HepG2 (cell line): ENCODE results near the gene CCDC14. TPM values are rescaled to one million over a fixed set of nuclear protein-coding genes. Genes with fewer than 3 reads are reported as not detected.
A peak's percentile ranks its signal among the peaks of the same experiment; 100 is the strongest.

Experiments used
- EEA1 ChIP-seq: sonication (generic); formaldehyde crosslinking; IDR thresholded peaks from 2 replicates; pipeline ENCODE4 v1.5.1; 2020; ENCODE audit warnings: mild to moderate bottlenecking, missing genetic modification reagents, borderline replicate concordance
- EED ChIP-seq: sonication (generic); formaldehyde crosslinking; IDR thresholded peaks from 2 replicates; pipeline ENCODE4 v1.5.0; 2020; ENCODE audit warnings: mild to moderate bottlenecking, missing genetic modification reagents
- FOSL1 ChIP-seq: sonication (generic); formaldehyde crosslinking; IDR thresholded peaks from 2 replicates; pipeline ENCODE4 v1.9.0; 2021; ENCODE audit warnings: missing genetic modification reagents, borderline replicate concordance
- GTF3A ChIP-seq: sonication (generic); formaldehyde crosslinking; conservative IDR thresholded peaks from 2 replicates; pipeline ENCODE4 v1.4.0; 2020; ENCODE audit warnings: mild to moderate bottlenecking, missing genetic modification reagents
- HDAC2 ChIP-seq: sonication (generic); formaldehyde crosslinking; IDR thresholded peaks from 2 replicates; pipeline ENCODE4 v1.4.0; 2020; ENCODE audit warnings: missing genetic modification reagents
- HMGA1 ChIP-seq: sonication (generic); formaldehyde crosslinking; conservative IDR thresholded peaks from 2 replicates; pipeline ENCODE4 v1.4.0; 2020; ENCODE audit warnings: missing genetic modification reagents
- HNF1B ChIP-seq: sonication (generic); formaldehyde crosslinking; IDR thresholded peaks from 2 replicates; pipeline ENCODE4 v1.5.1; 2020; ENCODE audit warnings: mild to moderate bottlenecking, moderate library complexity, missing genetic modification reagents
- IKZF4 ChIP-seq: sonication (generic); formaldehyde crosslinking; IDR thresholded peaks from 2 replicates; pipeline ENCODE4 v1.5.1; 2020; ENCODE audit warnings: borderline replicate concordance, mild to moderate bottlenecking, low read depth, missing genetic modification reagents; ENCODE audit errors: not compliant biosample characterization
- MEIS1 ChIP-seq: sonication (generic); formaldehyde crosslinking; IDR thresholded peaks from 2 replicates; pipeline ENCODE4 v1.9.0; 2021; ENCODE audit warnings: mild to moderate bottlenecking, missing genetic modification reagents, moderate library complexity, borderline replicate concordance
- NCOR1 ChIP-seq: fragments of 200-600 bp; sonication (generic); IDR thresholded peaks from 2 replicates; pipeline ENCODE4 v1.7.0; 2017; ENCODE audit warnings: antibody characterized with exemption, low read length, borderline replicate concordance
- NFE2 ChIP-seq: sonication (generic); formaldehyde crosslinking; IDR thresholded peaks from 2 replicates; pipeline ENCODE4 v1.4.0; 2020; ENCODE audit warnings: missing genetic modification reagents
- NR0B2 ChIP-seq: sonication (generic); formaldehyde crosslinking; IDR thresholded peaks from 2 replicates; pipeline ENCODE4 v1.4.0; 2020; ENCODE audit warnings: mild to moderate bottlenecking, missing genetic modification reagents
- REXO4 ChIP-seq: sonication (generic); formaldehyde crosslinking; IDR thresholded peaks from 2 replicates; pipeline ENCODE4 v1.8.0; 2022; ENCODE audit warnings: missing genetic modification reagents, mild to moderate bottlenecking, borderline replicate concordance
- SUZ12 ChIP-seq: fragments of 150-350 bp; IDR thresholded peaks from 2 replicates; pipeline ENCODE4 v1.6.1; 2014; ENCODE audit warnings: low read depth, low read length
- ZFP36L1 ChIP-seq: sonication (generic); formaldehyde crosslinking; IDR thresholded peaks from 2 replicates; pipeline ENCODE4 v1.8.0; 2022; ENCODE audit warnings: mild to moderate bottlenecking, missing genetic modification reagents, moderate library complexity
- ZNF337 ChIP-seq: sonication (generic); formaldehyde crosslinking; IDR thresholded peaks from 2 replicates; pipeline ENCODE4 v1.5.1; 2020; ENCODE audit warnings: missing genetic modification reagents, low read depth, mild to moderate bottlenecking, borderline replicate concordance
- ZNF382 ChIP-seq: sonication (generic); formaldehyde crosslinking; IDR thresholded peaks from 2 replicates; pipeline ENCODE4 v1.5.0; 2020; ENCODE audit warnings: missing genetic modification reagents, mild to moderate bottlenecking, borderline replicate concordance
- ZNF563 ChIP-seq: sonication (generic); formaldehyde crosslinking; IDR thresholded peaks from 2 replicates; pipeline ENCODE4 v1.8.0; 2022; ENCODE audit warnings: mild to moderate bottlenecking, moderate library complexity, missing genetic modification reagents
- ZNF709 ChIP-seq: sonication (generic); formaldehyde crosslinking; IDR thresholded peaks from 2 replicates; pipeline ENCODE4 v1.5.0; 2020; ENCODE audit warnings: mild to moderate bottlenecking, missing genetic modification reagents
- ZNF784 ChIP-seq: sonication (generic); formaldehyde crosslinking; IDR thresholded peaks from 2 replicates; pipeline ENCODE4 v1.5.1; 2020; ENCODE audit warnings: missing genetic modification reagents, mild to moderate bottlenecking, borderline replicate concordance
- polyA plus RNA-seq, 8 experiments: library from polyadenylated mRNA; depleted of rRNA in 3 of 8; stranded (reverse) in 7 of 8; unstranded in 1 of 8; fragments of >200 nt; fragmentation: Illumina TruSeq in 4 of 8; extraction: Trizol in 4 of 8; gene quantifications; 2 replicates each; pipeline versions ENCODE4 v1.2.1 to v1.2.3, GENCODE V29; 2011 to 2016; ENCODE audit warnings: low read depth in 4 of 8, missing spikeins in 1 of 8, mixed read lengths in 1 of 8; ENCODE audit not compliant: insufficient read depth in 1 of 8
- total RNA-seq, 5 experiments: library from RNA; depleted of rRNA; stranded (reverse); fragments of >200 nt; fragmentation: Illumina TruSeq; extraction: Trizol; gene quantifications; 2 replicates each; pipeline ENCODE4 v1.2.3, GENCODE V29; 2016; ENCODE audit warnings: low read depth in 1 of 5
- TF ChIP-seq, protein P1 (sequence below): sonication (generic); formaldehyde crosslinking; IDR thresholded peaks from 2 replicates; pipeline ENCODE4 v1.5.0; 2020; ENCODE audit warnings: mild to moderate bottlenecking, missing genetic modification reagents
- TF ChIP-seq, protein P2 (sequence below): sonication (generic); formaldehyde crosslinking; IDR thresholded peaks from 2 replicates; pipeline ENCODE4 v1.5.1; 2020; ENCODE audit warnings: missing genetic modification reagents, mild to moderate bottlenecking, borderline replicate concordance

Gene CCDC14
- total and polyA plus RNA-seq, 2 of the 13 experiments (the other 11 are each of a cell fraction or from before 2014, with no cell fraction given) = 48.7 to 49.0 TPM

- no peak for TF ChIP-seq ZNF784
- TF ChIP-seq ZNF709 (CRISPR knock-in tag) = peak; percentile 54
- TF ChIP-seq, protein P1, sequence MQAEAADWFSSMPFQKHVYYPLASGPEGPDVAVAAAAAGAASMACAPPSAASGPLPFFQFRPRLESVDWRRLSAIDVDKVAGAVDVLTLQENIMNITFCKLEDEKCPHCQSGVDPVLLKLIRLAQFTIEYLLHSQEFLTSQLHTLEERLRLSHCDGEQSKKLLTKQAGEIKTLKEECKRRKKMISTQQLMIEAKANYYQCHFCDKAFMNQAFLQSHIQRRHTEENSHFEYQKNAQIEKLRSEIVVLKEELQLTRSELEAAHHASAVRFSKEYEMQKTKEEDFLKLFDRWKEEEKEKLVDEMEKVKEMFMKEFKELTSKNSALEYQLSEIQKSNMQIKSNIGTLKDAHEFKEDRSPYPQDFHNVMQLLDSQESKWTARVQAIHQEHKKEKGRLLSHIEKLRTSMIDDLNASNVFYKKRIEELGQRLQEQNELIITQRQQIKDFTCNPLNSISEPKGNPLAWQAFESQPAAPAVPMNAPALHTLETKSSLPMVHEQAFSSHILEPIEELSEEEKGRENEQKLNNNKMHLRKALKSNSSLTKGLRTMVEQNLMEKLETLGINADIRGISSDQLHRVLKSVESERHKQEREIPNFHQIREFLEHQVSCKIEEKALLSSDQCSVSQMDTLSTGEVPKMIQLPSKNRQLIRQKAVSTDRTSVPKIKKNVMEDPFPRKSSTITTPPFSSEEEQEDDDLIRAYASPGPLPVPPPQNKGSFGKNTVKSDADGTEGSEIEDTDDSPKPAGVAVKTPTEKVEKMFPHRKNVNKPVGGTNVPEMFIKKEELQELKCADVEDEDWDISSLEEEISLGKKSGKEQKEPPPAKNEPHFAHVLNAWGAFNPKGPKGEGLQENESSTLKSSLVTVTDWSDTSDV (CRISPR knock-in tag) = 0 out of 2 replicates have a peak, but pooled peaks have one; percentile 31
- no peak for TF ChIP-seq NR0B2 (CRISPR knock-in tag)
- TF ChIP-seq MEIS1 (CRISPR knock-in tag) = no peak
- TF ChIP-seq HNF1B (CRISPR knock-in tag) = no peak
- no peak; the same call in 1 of the 2 replicates for TF ChIP-seq ZNF337 (CRISPR knock-in tag)
- no peak for TF ChIP-seq HMGA1 (CRISPR knock-in tag)
- no peak for TF ChIP-seq REXO4 (CRISPR knock-in tag)
- no peak for TF ChIP-seq NFE2 (CRISPR knock-in tag)
- TF ChIP-seq HDAC2 (CRISPR knock-in tag) = no peak
- no peak for TF ChIP-seq SUZ12
- no peak for TF ChIP-seq GTF3A (CRISPR knock-in tag)
- TF ChIP-seq ZNF563 = peak; percentile 88; the same call in 1 of the 2 replicates
- TF ChIP-seq FOSL1 (CRISPR knock-in tag) = no peak
- 0 out of 2 replicates have a peak, but pooled peaks have one; percentile 37 for TF ChIP-seq EEA1
- TF ChIP-seq, protein P2, sequence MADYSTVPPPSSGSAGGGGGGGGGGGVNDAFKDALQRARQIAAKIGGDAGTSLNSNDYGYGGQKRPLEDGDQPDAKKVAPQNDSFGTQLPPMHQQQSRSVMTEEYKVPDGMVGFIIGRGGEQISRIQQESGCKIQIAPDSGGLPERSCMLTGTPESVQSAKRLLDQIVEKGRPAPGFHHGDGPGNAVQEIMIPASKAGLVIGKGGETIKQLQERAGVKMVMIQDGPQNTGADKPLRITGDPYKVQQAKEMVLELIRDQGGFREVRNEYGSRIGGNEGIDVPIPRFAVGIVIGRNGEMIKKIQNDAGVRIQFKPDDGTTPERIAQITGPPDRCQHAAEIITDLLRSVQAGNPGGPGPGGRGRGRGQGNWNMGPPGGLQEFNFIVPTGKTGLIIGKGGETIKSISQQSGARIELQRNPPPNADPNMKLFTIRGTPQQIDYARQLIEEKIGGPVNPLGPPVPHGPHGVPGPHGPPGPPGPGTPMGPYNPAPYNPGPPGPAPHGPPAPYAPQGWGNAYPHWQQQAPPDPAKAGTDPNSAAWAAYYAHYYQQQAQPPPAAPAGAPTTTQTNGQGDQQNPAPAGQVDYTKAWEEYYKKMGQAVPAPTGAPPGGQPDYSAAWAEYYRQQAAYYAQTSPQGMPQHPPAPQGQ (CRISPR knock-in tag) = no peak
- TF ChIP-seq ZFP36L1 (CRISPR knock-in tag) = no peak
- no peak for TF ChIP-seq EED (CRISPR knock-in tag)
- no peak for TF ChIP-seq IKZF4 (CRISPR knock-in tag)
- no peak; the same call in 1 of the 2 replicates for TF ChIP-seq NCOR1
- no peak for TF ChIP-seq ZNF382 (CRISPR knock-in tag)
These were observed at the start of gene CCDC14 (continued) for GRCh38 chr3:123960781-123961507.
